Activated T-cell treated with anti-CD3 and anti-CD28 coated beads for 4 hours (primary cell): ENCODE measurements around the gene MCOLN1.

Source experiments
- DNase-seq: peaks from one replicate; pipeline ENCODE4 v3.0.0-alpha.2; 2020

The MCOLN1 gene

GRCh38 chr19:7582446-7582845 lies 60.0 kb downstream of the MCOLN1 start:
- DNase-seq: no peak
